Measurements from ENCODE around the gene SEC14L1. TPM values are rescaled to one million over a fixed set of nuclear protein-coding genes. Genes with fewer than 3 reads are reported as not detected.
A peak's percentile ranks its signal among the peaks of the same experiment; 100 is the strongest.
"Not testable (repeated sequence)": the region's sequence is repeated elsewhere in the genome, so short reads cannot be mapped to it uniquely, and the experiment has no call there.

The SEC14L1 gene
- total RNA-seq, 2 donors from 2014 or later = 48.2 to 54.0 TPM

DNA sequence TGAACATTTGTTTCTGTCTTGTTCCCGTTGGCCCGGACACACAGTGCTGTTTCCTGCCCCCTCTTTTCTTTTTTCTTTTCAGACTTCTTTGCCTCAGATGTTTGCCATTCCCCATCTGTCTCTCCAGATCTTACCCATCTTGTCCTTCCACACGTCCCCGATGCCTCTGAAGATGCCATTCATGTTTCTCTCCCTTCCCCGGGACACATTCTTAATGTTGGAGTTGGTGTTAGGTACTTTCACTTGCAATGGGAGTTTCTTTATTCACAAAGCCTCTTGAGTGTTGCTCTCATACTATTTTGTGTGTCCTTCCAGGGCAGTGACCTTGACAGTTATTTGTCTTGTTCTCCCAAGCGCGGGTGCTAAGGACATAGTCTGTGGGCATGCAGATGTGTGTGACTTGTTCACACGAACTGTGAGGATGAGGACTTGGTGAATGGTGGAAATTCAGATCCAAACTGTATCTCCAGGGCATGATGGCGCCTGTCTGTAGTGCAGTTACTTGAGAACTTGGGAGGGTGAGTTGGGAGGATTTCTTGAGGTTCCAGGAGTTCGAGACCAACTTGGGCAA lies 8.3 kb downstream of the SEC14L1 start:
- H3K27ac ChIP-seq = peak overlapping the region; percentile 59 to 97
- H3K4me3 ChIP-seq = no peak overlapping the region
- DNase-seq (ENCODE audit: low spot score) = no peak
- H3K27me3 ChIP-seq = no peaks in the 10 kb centered on the region
- peaks cover 0 to 79% of the 10 kb centered on the region in 2 donors for H3K4me1 ChIP-seq
- no peak for TF ChIP-seq CTCF (IDR thresholded peaks at IDR 0.05)
- H3K9me3 ChIP-seq = no peaks in the 10 kb centered on the region
- H3K36me3 ChIP-seq = peaks cover 18% of the 10 kb centered on the region

GRCh38 chr17:77150196-77150595 lies 9.4 kb downstream of the SEC14L1 start:
- Histone ChIP-seq H3K4me3 (no peak overlapping the region), H3K36me3 (peaks cover 6% of the 10 kb centered on the region)

GRCh38 chr17:77151186-77151585 lies 10.4 kb downstream of the SEC14L1 start:
- H3K4me1 ChIP-seq = peaks cover 0 to 85% of the 10 kb centered on the region in 2 donors
- no peak overlapping the region for H3K4me3 ChIP-seq
- peaks cover 5% of the 10 kb centered on the region for H3K36me3 ChIP-seq
- H3K9me3 ChIP-seq = no peaks in the 10 kb centered on the region
- H3K27me3 ChIP-seq = no peaks in the 10 kb centered on the region
- H3K27ac ChIP-seq = peak overlapping the region in 1 of 2 donors; percentile 97
- DNase-seq (ENCODE audit: low spot score) = no peak
- TF ChIP-seq CTCF (IDR thresholded peaks at IDR 0.05) = no peak

More at GRCh38 chr17:77150196-77150595, 9.4 kb downstream of the SEC14L1 start:
- no peak for TF ChIP-seq CTCF (IDR thresholded peaks at IDR 0.05)
- Histone ChIP-seq H3K4me1 (peaks cover 0 to 85% of the 10 kb centered on the region in 2 donors), H3K9me3 (no peaks in the 10 kb centered on the region), H3K27me3 (no peaks in the 10 kb centered on the region), H3K27ac (peak overlapping the region in 1 of 2 donors; percentile 97)
- DNase-seq (ENCODE audit: low spot score) = no peak

- H3K36me3 ChIP-seq, H3K27me3 ChIP-seq, H3K9me3 ChIP-seq, H3K4me3 ChIP-seq: not testable (repeated sequence)
- peak; percentile 68 for DNase-seq (ENCODE audit: low spot score)
- H3K27ac ChIP-seq = peak overlapping the region; percentile 49 to 97
- peaks cover 0 to 86% of the 10 kb centered on the region in 2 donors for H3K4me1 ChIP-seq
Measured at GRCh38 chr17:77152056-77152455, 11.3 kb downstream of the SEC14L1 start.

DNA sequence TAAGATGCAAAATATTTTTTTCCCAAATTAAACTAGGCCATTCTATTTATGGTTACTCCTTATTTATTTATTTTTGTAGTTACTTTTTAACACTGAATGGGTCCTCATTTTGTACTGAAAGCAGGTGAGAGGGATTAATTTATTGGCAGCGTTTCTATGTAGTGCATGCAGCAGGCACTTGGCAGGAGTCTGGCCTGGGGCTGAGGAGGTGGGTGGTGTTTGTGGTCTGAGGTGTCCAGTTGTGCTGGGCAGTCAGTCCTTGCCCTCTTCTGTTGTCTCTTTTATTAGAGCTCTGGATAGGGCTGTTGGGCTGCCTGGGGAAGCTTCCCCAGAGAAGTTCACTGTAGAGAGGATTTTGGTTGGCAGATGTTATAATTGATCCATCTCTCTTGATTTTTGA lies 12.7 kb downstream of the SEC14L1 start:
- DNase-seq (ENCODE audit: low spot score) = no peak
- Histone ChIP-seq H3K9me3 (no peaks in the 10 kb centered on the region), H3K4me3 (no peak overlapping the region), H3K27me3 (no peaks in the 10 kb centered on the region), H3K27ac (peak overlapping the region; percentile 49 to 97), H3K4me1 (peaks cover 0 to 78% of the 10 kb centered on the region in 2 donors), H3K36me3 (no peaks in the 10 kb centered on the region)
- no peak for TF ChIP-seq CTCF (IDR thresholded peaks at IDR 0.05)

- Histone ChIP-seq H3K9me3 (no peaks in the 10 kb centered on the region), H3K36me3 (no peaks in the 10 kb centered on the region), H3K27me3 (no peaks in the 10 kb centered on the region), H3K4me3 (no peak overlapping the region), H3K27ac (peak overlapping the region; percentile 49 to 97), H3K4me1 (peaks cover 0 to 72% of the 10 kb centered on the region in 2 donors)
- no peak for TF ChIP-seq CTCF (IDR thresholded peaks at IDR 0.05)
- no peak for DNase-seq (ENCODE audit: low spot score)
Measured at GRCh38 chr17:77153999-77154586, 13.3 kb downstream of the SEC14L1 start.

All from right atrium auricular region (tissue), 2 donors.